Body of pancreas (tissue), 4 donors: ENCODE results near the gene TBCEL.

Experiments
- CTCF ChIP-seq, 7 experiments: fragments of 450-650 bp in 4 of 7; fragments of 200-600 bp in 3 of 7; sonication (generic) in 3 of 7; IDR thresholded peaks; one replicate each; pipeline ENCODE4 v1.5.1; 2016 to 2019; ENCODE audit warnings: antibody characterized with exemption in 7 of 7
- POLR2A ChIP-seq, 3 donors: fragments of 450-650 bp; IDR thresholded peaks; one replicate each; pipeline ENCODE4 v1.6.1; 2016; ENCODE audit warnings: antibody characterized with exemption in 3 of 3, mild to moderate bottlenecking in 2 of 3

GRCh38 chr11:121131656-121132055 lies 107.8 kb downstream of the TBCEL start:
- no peak for TF ChIP-seq CTCF (IDR thresholded peaks at IDR 0.05)
- no peak for TF ChIP-seq POLR2A (IDR thresholded peaks at IDR 0.05)
